BE2C (cell line): ENCODE measurements around the gene RAB22A.

ENCODE experiments used
- DNase-seq: peaks from one replicate; pipeline ENCODE4 v3.0.0-alpha.2; 2020
- H3K27me3 ChIP-seq: fragments of 250-450 bp; sonication (Bioruptor Pico); 2 replicates; pipeline ENCODE4 v1.5.1; 2020; ENCODE audit warnings: mild to moderate bottlenecking
- H3K36me3 ChIP-seq: fragments of 250-450 bp; sonication (Bioruptor Pico); 2 replicates; pipeline ENCODE4 v1.5.1; 2020; ENCODE audit warnings: mild to moderate bottlenecking
- H3K4me1 ChIP-seq: fragments of 250-450 bp; sonication (Bioruptor Pico); 2 replicates; pipeline ENCODE4 v1.5.1; 2020
- H3K4me3 ChIP-seq: 2 replicates; pipeline ENCODE4 v1.5.1; 2011; ENCODE audit warnings: low read depth, low read length
- H3K9me3 ChIP-seq: fragments of 250-450 bp; sonication (Bioruptor Pico); 2 replicates; pipeline ENCODE4 v1.5.1; 2020
- TF ChIP-seq, protein P1 (sequence below): IDR thresholded peaks from 2 replicates; pipeline ENCODE4 v1.5.1; 2012; ENCODE audit warnings: mild to moderate bottlenecking, low read depth, low read length

RAB22A gene

DNA sequence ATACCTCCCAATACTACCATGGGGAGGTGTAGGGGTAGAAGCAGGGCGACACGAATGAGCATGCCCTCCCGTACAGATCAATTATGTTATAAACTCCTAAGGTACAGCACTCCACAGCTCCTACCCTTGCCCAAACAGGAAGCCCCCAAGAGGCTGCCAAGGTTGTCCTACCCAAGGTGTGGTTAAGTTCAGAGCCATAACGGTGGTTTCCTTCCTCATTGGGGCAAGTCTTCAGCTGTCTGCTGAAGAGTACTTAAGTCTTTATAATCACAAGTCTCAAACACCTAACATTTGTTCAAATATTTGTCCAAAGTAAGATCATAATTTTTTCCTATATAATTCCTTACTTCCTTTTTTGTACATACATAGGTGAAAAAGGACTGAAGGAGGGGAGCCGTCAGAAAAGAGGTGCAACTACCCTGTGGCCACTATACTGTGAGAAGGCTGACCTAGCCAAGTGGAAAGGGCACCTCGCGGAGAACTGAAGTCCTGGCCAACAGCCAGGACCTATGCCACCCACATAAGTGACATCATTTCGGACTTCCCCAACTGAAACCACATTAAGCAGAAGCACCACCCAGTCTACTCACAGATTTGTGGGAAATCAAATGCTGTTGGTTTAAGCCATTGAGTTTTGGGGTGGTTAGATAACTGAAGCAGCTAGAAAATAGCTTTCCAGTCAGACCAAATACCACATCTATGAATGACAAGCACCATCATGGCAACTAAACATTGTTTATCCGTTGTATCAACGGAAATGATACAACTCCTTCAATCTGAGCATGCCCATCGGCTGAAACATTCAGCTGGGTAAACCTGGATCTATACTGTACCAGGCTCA lies 2.9 kb upstream of the RAB22A start:
- Histone ChIP-seq H3K9me3 (no peaks in the 10 kb centered on the region; the same call in 1 of the 2 replicates), H3K27me3 (no peaks in the 10 kb centered on the region), H3K4me1 (peaks cover 3% of the 10 kb centered on the region; the same call in 1 of the 2 replicates), H3K4me3 (no peak overlapping the region), H3K36me3 (peaks cover 3% of the 10 kb centered on the region; the same call in 1 of the 2 replicates)
- no peak for DNase-seq
- TF ChIP-seq, protein P1, sequence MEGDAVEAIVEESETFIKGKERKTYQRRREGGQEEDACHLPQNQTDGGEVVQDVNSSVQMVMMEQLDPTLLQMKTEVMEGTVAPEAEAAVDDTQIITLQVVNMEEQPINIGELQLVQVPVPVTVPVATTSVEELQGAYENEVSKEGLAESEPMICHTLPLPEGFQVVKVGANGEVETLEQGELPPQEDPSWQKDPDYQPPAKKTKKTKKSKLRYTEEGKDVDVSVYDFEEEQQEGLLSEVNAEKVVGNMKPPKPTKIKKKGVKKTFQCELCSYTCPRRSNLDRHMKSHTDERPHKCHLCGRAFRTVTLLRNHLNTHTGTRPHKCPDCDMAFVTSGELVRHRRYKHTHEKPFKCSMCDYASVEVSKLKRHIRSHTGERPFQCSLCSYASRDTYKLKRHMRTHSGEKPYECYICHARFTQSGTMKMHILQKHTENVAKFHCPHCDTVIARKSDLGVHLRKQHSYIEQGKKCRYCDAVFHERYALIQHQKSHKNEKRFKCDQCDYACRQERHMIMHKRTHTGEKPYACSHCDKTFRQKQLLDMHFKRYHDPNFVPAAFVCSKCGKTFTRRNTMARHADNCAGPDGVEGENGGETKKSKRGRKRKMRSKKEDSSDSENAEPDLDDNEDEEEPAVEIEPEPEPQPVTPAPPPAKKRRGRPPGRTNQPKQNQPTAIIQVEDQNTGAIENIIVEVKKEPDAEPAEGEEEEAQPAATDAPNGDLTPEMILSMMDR, result no peak

DNA sequence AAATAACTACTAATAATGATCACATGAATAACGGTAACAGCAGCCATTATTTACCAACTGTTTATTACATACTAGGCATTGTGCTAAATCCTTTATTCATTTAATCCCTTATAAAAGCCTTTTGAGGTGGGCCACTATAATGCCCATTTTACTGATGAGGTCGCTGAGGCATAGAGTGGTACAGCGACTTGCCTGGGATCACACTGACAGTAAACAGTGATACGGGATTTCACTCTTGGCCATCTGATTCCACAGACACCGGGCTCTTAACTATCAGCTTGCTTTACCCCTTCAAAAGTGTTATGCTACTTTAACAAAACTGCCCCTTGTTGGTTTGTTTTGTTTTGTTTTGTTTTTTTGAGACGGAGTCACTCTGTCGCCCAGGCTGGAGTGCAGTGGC lies 2.2 kb upstream of the RAB22A start:
- Histone ChIP-seq H3K9me3 (no peaks in the 10 kb centered on the region; the same call in 1 of the 2 replicates), H3K36me3 (peaks cover 3% of the 10 kb centered on the region; the same call in 1 of the 2 replicates), H3K27me3 (no peaks in the 10 kb centered on the region), H3K4me1 (peaks cover 3% of the 10 kb centered on the region; the same call in 1 of the 2 replicates), H3K4me3 (no peak overlapping the region)
- no peak for DNase-seq
- TF ChIP-seq, protein P1, result no peak

DNA sequence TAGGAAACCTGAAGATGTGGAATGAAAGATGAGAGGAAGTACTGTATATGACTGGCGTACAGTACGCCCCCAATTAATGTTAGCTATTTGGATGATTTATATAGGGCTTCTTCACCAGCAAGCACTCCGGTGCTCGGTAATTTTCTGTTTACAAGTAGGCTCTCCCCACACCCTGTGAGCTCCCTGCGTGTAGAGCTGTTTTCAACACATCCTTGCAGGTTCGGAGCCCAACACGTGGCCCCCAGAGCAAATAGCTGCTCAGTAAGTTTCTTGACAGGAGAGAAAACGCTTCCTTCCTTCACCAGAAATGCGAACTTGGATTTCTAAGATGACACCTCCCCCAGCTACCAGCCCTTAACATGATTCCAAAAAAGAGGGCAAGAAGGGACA lies 1.2 kb upstream of the RAB22A start:
- DNase-seq, result no peak
- H3K4me3 ChIP-seq, result no peak overlapping the region; the same call in 1 of the 2 replicates
- TF ChIP-seq, protein P1, result no peak
- H3K27me3 ChIP-seq, result no peaks in the 10 kb centered on the region
- peaks cover 3% of the 10 kb centered on the region; the same call in 1 of the 2 replicates for H3K4me1 ChIP-seq
- H3K36me3 ChIP-seq, result peaks cover 11% of the 10 kb centered on the region
- H3K9me3 ChIP-seq, result no peaks in the 10 kb centered on the region; the same call in 1 of the 2 replicates

DNA sequence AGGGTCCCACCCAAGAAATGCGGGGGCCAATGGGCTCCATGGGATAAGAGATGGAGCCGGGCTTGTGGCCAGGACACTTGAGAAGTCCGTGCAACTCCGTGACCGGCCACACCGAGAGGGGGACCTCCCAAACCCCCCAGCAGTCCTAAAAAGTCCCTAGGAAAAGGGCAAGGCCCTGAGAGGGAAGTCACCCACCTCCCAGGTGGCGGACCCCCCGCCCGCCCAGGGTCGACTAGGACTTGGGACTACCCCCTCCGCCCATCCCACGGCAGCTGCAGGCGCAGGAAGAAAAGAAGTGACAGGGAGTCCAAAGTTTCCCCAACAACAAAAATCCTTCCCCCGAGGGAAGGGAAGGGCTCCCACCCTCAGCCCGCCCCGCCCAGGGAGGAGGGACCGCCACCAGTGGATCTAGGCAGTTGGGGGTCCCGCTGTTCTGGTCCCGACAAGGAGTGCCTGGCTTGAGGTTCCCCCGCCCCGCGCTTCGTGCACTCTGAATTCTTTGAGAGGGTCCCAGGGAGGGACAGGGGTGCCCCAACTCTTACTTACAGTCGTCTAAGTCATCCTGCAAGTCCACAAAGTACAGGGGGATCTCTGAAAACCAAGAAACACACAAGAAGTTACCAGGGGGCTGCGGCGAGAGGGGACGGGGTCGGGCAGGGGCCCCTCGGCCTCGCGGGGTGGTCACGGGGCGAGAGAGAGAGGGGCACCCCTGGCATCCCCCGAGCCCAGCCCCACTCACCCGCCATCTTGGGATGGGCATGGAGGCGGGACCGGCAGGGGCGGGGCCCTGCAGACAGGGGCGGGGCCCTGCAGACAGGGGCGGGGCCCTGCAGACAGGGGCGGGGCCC lies 611 bp upstream of the RAB22A start:
- peak; percentile 13 for DNase-seq
- Histone ChIP-seq H3K27me3 (no peaks in the 10 kb centered on the region), H3K4me1 (peaks cover 3% of the 10 kb centered on the region; the same call in 1 of the 2 replicates), H3K36me3 (peaks cover 14% of the 10 kb centered on the region), H3K4me3 (peak overlapping the region; percentile 80), H3K9me3 (no peaks in the 10 kb centered on the region; the same call in 1 of the 2 replicates)
- TF ChIP-seq, protein P1, result no peak

DNA sequence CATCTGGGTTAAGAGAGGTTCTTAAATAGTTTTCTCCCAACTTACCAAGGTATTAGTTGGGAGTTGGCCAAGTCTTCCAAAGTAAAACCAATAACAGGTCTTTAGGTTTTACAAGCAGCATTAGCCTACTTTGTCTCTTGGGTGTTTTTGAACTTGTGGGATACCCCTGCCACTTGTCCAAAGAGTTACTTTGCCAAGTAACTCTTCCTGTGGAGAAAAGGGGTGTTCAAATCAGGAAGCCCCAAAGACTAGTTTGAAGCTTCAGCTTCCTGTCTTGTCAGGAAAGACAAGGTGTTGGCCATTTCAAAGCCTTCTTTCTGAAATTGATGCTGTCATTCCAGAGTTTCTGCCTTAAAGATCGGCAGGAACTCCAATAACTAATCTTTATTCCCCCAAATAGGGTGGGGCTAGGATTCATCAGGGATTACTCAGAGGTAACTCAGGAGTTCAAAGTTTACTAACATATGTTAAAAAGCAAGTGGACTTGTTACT lies 822 bp downstream of the RAB22A start:
- peaks cover 3% of the 10 kb centered on the region; the same call in 1 of the 2 replicates for H3K4me1 ChIP-seq
- H3K27me3 ChIP-seq, result no peaks in the 10 kb centered on the region
- H3K36me3 ChIP-seq, result peaks cover 23% of the 10 kb centered on the region
- H3K9me3 ChIP-seq, result no peaks in the 10 kb centered on the region; the same call in 1 of the 2 replicates
- H3K4me3 ChIP-seq, result peak overlapping the region; percentile 81
- DNase-seq, result no peak
- TF ChIP-seq, protein P1, result no peak
